Renal cortical epithelial cell (primary cell): ENCODE results near the gene RACGAP1. TPM values are rescaled to one million over a fixed set of nuclear protein-coding genes. Genes with fewer than 3 reads are reported as not detected.

Experiments
- DNase-seq: peaks from one replicate; pipeline ENCODE4 v3.0.0-alpha.2; 2011; ENCODE audit warnings: low read depth
- total RNA-seq: library from RNA; depleted of rRNA; stranded (reverse); fragments of >200 nt; gene quantifications from 2 replicates; pipeline ENCODE4 v1.2.3, GENCODE V29; 2014

RACGAP1 gene
- total RNA-seq, 1 donor from 2014 or later = 20.7 TPM

DNA sequence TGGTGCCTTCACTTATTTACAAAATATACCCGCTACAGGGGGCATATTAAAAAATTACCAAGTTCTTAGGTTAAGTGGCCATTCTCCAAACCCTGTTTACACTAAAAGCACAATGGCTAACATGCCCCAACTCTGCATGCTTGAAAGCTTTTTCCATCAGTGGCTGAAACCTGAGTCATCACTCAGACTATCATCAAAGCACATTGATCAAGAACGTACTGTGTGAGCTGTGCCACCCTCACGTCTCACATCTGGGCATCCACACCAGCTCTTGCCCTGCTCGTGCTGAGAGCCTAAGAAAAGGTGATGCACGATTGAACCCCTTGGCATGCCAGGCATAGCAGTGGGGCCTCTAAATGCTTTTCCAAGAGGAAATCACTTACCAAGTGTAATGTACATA lies 39.3 kb downstream of the RACGAP1 start:
- peak; percentile 93 for DNase-seq

DNA sequence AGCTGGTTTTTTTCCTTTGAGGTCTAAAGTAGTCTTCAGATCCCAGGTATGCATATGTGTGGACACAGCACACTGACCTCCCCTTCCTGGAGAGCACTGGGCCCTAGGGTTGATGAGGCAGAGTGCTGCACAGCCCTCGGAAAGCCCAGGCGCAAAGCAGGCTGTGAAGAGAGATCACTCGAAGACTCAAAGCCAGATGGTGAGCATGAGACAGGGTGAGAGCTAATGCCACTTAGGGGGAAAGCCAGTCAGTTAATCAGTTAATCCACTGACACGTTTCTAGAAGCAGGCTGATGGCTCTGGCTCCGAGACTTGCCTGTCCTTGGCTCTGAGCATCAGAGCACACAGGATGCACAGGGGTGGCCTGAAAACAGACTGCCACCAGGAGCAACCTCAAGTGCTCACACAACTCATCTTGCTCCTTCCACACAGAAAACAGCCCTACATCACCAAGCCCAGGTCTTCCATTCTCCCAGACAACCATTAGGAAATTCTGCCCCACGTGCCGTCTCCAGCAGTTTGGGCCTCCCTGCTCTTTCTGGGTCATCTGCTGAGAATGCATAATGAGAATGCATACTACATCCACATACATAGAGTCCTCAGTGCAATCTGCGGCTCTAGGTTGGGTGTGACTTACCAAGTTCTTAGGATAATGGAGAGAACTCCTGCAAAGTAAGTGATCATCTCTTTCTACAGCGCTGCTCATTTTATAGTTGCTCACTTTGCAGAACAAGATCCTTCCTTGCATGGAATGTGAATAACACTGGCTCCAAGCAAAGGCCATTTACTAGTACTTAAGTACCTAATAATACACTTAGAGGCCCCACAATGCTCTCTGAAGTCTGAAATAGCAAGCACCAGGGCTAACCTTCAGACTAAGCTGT lies 40.6 kb downstream of the RACGAP1 start:
- DNase-seq = peak; percentile 21

DNA sequence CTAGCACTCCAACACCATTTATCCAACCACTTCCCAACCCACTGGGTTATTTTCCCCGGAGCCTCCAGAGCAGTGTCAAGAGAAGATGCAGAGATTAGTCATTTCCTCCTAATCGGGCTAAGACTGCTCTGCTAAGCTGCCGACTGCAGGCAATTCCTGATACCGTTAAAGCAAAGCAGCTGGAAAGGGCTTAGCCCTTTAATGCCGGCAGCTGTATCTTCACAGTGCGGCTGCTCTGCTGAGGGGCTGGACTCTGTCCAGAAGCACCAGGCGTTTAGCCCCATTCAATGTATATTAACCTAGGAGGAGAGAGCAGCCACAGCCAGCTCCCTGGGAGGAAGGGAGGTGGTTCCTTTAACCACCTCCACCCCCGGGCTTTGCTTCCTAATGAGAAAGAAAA lies 41.4 kb downstream of the RACGAP1 start:
- peak; percentile 70 for DNase-seq

DNA sequence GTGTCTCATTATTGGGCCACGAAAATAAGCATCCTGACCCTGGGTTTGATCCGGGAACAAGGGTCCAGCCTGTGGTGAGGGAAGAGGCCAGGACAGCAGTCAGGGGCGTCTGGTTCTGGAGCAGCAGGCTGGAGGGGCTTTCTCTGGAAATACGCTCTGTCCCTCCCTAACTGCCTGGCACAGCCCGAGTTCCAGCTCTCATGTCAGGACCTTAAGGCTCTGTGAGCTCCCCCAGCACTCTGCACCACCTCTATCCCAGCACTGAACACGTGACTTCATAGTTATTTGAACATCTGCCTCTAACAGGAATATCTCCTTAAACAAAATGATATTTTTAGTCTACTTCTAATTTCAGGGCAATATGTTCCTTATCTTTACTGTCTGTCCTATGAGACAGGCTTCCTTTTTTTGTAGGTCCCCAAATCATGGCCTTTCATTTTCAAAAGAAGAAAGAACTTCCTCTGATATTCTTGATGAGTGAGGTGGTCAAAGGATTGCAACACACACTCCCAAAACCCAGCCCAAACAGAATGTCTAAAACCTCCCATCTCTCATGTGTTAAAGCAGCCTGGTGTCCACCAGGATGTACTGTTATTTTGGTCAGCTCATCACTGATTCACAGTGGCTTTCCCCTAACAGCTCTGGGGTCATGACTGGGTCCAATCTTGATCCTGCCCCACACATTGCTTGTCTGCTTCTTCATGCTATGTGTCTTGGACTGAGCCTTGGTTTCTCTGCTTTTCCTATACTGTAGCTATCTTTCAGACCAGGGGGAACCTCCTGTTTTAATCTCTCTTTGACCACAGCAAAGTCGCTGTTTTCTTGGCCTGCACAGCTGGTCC lies 42.8 kb downstream of the RACGAP1 start:
- peak; percentile 25 for DNase-seq

DNA sequence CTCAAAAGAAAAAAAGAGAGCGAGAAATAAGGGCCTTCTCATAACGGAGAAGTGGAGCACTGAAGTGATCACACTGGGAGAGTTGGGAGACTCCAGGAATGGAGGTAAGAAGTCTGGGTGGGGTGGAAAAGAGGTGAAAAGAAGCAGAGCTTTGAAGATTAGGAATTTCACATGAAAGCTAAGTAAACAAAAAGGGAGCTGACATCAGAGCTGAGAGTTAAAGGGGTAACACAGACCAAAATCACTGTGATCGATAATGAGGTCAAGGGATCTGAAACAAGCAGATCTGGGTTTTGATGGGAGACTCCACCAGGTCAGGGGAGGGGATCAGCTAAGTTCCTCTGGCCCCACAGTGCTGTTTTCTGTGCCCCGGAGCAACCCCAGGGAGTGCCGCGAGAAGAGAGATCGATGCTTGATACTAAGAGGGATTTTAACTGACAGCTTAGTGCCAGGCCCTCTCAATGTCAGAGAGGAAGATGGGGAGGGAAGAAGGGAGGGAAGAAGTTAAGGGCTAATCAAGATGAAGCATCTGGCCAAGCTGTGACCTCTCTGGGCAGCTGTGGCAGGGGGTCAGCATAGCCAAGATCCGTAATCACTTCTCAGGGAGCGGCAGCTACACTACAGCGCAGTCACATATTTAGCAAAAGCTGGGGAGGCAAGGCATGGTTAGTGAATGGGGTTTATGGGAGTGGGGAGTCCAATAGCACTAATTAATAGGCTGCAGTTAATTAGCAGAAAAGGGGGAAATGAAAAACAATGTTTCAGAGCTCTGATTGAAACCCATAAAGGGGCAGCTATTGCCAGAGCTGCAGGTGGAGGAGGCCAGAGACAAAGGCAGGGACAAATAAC lies 44.6 kb downstream of the RACGAP1 start:
- no peak for DNase-seq

DNA sequence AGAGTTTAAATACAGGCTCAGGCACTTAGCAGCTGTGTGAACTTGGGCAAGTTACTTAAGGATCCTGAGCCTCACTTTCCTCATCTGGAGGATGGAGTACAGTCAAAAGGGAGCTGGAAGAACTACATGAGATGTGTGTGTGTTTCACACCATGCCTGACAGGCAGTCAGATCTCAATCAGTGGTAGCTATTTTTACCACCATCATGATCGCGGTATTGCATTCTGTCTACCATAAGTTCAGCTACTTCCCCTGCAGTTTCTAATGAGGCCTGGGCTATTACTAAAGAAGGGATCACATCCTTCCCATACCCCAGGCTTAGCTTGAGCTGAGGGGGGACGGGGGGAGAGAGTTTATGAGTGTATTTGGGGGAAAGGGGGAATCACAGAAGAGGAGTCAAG lies 45.5 kb downstream of the RACGAP1 start:
- DNase-seq = no peak

DNA sequence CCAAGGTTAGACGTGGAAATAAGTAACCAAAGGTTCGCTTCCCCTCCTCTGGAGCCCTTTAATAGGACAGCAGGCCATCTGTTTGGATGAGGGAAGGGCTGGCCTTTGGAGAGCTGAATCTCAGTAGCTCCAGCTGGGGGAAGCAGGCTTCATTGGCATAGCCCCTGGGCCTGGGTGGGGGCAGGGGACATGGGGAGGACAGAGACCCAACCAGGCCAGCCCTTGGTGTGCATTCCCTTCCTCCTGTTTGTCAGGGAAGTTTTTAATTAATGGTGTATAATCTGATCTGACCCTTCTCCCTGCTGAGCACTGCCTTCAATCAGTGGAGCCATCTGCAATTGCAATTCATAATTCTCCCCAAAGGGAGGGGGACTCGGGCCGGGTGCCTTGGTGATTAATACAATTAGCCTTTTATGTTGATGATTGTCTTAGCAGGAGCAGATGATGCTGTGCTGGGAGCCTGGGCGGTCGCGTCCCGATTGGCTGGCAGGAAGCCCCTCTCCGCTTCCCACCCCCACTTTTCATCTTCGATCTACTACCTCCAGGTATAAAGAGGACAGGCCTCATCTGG lies 46.2 kb downstream of the RACGAP1 start:
- no peak for DNase-seq

DNA sequence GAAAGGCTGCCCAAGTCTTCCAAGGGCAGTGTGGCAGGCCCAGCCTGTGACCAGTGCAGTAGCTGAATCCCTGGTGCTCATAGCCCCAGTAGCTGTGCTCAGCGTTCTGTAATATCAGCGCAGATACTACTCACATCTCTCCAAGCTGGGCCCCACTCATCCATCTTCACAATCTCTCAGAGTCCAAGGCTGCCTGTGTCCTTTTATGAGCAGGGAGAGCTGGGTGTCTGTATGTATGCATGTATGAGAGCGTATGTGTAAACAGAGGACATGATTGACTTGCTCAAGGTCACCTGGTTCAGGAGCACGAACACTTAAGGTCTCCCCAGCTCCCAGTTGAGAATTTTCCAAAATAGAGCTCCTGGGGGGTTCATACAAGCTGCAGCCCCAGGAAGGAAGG lies 47.2 kb downstream of the RACGAP1 start:
- no peak for DNase-seq

DNA sequence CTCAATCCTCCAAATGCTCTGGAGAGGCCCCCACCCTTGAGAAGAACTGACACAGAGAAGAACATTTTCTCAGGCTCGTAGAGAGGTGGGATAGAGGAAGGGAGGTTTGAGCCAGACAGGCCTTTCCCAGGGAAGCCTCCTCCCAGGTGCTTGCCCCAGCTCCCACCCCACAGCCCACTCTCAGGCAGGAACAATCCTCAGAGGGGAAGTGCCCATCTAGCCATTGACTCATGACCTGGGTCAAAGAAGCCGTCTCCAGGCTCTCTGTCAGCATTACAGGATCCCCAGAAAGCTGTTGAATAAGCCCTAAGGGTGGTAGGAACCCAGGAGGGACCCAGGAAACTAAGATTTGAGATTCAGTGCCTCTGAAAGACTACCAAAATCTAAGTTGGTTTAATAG lies 48.7 kb downstream of the RACGAP1 start:
- no peak for DNase-seq

DNA sequence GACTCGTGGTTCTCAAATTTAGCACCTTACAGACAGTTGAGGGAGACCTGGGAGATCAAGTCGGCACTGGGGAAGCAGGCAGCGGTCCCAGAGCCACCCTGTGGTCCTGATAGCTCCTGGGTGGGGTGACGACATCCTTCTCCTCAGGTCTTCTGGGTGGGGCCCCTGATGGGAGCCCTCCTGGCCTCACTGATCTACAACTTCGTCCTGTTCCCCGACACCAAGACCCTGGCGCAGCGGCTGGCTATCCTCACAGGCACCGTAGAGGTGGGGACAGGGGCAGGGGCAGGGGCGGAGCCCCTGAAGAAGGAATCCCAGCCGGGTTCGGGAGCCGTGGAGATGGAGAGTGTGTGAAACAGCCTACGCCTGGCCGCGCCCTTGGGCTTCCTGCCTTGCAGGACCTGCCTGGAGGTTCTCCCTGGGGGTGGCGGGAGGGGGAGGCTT lies 50.0 kb downstream of the RACGAP1 start:
- DNase-seq = no peak

DNA sequence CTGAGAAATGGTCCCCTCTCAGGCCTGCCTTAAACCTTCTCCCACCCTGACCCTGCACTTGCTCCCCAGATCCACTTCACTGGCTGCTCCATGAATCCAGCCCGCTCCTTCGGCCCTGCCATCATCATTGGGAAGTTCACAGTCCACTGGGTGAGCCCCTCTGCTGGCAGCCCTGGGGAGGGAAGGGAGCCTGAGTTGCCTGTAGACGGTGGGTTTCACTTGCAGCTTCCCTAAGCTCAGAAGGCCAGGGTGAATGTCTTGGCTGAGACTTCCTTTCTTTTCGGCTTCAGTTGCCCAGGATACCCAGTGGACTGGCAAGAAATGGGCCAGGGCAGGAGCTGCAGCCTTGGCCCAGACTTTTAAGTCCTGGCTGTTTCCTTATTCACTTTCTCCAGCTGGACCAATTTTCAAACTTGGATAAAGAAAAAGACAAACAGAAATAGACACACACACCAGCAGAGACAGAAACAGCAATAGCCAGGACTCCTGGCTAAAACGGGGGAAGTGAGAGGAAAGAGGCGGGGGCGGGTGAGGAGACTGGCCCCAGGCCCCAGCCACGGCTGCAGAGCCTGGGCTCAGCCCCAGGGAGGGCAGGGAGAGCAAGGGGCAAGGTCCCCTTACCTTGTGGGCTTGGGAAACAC lies 50.5 kb downstream of the RACGAP1 start:
- DNase-seq = no peak

DNA sequence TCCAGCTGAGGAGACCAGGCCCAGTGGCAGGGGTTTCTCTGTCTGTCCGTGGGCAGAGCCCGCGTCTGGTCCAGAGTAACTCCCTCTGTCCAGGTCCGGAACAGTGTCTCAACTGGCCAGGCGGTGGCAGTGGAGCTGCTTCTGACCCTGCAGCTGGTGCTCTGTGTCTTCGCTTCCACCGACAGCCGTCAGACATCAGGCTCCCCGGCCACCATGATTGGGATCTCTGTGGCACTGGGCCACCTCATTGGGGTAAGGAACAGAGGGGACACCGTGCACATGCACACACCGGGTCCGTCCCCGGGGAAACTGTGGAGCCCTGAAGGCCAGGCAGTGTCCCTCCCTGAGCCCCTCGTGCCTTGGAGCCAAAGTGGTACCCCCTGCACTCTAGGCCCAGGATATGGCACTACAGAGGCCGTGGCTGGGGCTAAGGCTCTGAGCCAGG lies 51.0 kb downstream of the RACGAP1 start:
- peak; percentile 47 for DNase-seq

DNA sequence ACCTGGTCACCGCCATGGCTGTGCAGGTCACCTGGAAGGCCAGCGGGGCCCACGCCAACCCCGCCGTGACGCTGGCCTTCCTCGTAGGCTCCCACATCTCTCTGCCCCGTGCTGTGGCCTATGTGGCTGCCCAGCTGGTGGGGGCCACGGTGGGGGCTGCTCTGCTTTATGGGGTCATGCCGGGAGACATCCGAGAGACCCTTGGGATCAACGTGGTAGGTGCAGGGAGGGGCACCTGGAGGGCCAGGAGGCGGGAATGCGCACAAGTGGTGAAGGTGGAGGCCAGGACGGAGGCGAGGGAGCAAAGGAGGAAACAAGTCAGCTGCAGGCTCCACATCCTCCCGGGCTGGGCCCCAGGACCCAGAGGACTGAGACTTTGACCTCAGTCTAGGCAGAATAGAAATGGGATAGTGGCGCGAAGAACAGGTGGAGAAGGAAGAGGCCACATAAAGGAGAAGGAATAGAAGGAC lies 51.9 kb downstream of the RACGAP1 start:
- DNase-seq = no peak

DNA sequence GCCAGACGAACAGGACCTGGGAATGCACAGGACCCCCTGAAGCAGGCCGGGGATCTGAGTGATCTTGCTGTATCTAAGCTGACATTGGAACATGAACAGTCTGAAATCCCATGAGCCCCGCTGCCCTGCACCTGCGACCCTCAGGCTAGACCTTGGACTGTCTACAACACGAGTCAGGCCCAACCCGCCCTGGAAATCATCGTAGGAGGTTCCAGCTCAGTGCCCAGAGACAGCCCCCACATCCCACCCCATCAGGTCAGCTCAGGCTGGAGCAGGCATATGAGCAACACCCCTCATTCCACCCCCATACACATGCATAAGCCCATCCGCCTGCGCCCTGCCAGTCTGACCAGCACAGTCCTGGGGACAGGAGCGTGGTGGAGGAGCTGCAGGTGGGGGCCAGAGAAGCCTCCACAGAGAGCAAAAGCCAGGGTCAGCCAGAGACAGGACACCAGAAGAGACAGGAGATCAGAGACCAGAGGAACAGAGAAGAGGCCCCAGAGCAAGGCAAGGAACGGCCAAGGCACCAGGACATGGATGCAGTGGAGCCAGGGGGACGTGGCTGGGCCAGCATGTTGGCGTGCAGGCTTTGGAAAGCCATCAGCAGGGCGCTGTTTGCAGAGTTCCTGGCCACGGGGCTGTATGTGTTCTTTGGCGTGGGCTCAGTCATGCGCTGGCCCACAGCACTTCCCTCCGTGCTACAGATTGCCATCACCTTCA lies 52.5 kb downstream of the RACGAP1 start, which contains the start of gene AQP6:
TSS of gene AQP6 (plus strand) at position 307 of the 720 bp plus-strand sequence. CDS start at position 534, 227 bp downstream.
- DNase-seq = no peak

DNA sequence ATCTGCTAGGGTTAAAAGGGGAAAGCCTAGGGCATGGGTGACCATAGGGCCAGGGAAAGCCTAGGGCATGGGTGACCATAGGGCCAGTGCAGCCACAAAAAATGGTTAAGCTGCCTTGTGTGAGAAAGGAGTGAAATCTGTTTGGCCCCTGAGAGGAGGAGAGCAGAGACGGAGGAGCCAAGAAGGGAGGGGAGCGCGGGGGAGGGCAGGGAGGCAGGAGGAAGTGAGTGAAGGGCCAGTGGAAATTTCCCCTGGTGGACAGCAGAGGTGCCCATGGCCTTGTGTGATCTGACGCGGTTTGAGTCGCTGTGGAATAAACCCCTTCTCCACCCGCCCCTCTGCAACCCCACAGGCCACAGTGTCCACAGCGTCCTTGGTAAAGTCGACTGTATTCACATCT lies 53.2 kb downstream of the RACGAP1 start:
- DNase-seq = no peak

DNA sequence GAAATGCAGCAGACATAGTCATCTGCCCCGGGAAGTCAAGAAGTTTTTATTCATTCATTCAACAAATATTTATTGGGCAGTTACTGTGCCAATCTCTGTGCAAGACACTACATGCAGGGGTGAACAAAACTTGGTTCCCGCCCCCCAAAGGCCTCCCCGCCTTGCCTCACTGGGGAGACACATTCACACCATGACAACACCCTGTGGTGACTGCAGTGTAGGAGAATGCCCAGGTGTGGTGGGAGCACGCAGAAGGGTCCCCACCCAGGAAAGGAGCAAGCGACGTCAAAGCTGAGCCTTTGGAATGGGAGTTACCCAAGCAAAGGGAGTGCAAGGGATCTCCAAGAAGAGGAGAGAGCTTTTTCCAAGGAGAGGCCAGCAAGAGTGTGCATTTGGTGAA lies 54.2 kb downstream of the RACGAP1 start:
- DNase-seq = no peak

DNA sequence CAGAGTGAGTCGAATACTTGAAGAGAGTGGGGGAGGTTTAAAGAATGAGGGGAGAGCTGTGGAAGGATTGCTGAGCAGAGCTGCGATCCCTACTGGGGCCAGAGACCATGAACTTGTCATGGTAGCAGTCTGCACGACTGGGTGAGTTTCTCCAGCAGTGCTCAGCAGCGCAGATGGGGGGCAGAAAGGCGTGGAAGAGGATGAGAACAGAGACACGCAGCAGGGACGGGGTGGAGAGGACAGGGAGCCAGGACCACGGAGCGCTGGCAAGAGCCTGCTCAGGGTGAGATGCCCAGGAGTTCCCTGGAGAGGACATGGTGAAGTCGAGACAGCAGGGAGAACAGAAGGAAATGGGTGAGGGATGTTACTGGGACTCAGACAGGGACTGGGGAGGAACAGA lies 54.6 kb downstream of the RACGAP1 start:
- DNase-seq = no peak

DNA sequence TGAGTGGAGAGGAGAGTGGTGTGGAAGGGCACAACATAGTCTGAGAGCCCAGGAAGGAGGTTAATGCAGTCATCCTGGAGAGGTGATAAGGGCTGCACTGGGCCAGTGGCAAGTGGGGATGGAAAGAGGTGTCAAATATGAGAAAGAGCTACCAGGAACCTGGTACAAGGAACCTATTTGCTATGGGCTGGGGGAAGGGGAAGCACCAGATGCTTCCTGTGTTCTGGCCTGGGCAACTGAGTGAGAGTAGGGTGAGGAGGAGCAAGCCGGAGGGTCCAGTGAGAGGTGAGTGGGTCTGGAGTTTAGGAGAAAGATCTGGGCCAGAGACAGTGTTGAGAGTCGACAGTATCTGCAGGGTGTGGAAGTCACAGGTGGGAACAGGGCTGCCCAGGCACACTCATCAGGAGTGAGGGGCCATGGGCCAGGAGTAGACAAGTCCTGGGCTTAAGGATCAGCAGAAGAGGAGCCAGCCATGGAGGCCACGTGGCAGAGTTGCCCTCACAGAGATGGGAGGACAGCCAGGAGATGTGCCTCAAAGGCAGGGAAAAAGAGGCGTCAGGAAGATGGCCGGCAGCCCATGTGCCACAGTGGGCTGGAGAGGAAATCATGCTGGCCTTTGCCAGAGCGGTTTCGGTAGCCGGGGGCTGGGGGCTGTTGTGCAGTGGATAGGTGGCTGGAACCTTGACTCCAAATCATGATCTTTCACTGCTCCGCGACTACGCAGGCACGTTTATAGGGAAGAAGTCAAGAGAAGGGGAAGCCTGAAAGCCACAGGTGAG lies 55.5 kb downstream of the RACGAP1 start:
- DNase-seq = no peak

DNA sequence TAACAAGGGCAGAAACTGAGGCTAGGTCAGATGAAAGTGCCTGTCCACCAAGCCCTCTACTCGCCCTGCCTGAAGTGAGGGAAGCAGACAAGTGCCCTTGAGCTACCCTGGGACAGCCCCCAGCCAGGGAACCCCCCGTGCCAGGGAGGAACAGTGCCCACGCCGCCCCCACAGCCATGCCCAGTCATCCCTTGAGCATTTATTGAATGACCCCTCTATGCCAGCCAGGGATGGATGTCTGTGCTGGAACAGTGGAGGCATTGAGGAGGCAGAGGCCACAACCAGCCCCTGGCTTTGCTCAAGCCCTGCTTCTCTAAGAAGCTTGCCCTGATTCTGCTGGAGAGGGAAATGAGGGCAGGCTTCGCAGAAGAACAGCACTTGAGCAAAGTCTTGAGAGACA lies 56.3 kb downstream of the RACGAP1 start:
- DNase-seq = no peak
